ENCODE results near the gene OCA2.

GRCh38 chr15:28097656-28098359 is 1.3 kb downstream of the OCA2 start:
- TF ChIP-seq POLR2A (IDR thresholded peaks at IDR 0.05) (no peak), POLR2AphosphoS5 (IDR thresholded peaks at IDR 0.05) (no peak)
- TF ChIP-seq, protein P1, sequence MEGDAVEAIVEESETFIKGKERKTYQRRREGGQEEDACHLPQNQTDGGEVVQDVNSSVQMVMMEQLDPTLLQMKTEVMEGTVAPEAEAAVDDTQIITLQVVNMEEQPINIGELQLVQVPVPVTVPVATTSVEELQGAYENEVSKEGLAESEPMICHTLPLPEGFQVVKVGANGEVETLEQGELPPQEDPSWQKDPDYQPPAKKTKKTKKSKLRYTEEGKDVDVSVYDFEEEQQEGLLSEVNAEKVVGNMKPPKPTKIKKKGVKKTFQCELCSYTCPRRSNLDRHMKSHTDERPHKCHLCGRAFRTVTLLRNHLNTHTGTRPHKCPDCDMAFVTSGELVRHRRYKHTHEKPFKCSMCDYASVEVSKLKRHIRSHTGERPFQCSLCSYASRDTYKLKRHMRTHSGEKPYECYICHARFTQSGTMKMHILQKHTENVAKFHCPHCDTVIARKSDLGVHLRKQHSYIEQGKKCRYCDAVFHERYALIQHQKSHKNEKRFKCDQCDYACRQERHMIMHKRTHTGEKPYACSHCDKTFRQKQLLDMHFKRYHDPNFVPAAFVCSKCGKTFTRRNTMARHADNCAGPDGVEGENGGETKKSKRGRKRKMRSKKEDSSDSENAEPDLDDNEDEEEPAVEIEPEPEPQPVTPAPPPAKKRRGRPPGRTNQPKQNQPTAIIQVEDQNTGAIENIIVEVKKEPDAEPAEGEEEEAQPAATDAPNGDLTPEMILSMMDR (IDR thresholded peaks at IDR 0.05): no peak

Measured in prostate gland (tissue), 2 donors.